ENCODE measurements around the gene NPHS1.

The NPHS1 gene

DNA sequence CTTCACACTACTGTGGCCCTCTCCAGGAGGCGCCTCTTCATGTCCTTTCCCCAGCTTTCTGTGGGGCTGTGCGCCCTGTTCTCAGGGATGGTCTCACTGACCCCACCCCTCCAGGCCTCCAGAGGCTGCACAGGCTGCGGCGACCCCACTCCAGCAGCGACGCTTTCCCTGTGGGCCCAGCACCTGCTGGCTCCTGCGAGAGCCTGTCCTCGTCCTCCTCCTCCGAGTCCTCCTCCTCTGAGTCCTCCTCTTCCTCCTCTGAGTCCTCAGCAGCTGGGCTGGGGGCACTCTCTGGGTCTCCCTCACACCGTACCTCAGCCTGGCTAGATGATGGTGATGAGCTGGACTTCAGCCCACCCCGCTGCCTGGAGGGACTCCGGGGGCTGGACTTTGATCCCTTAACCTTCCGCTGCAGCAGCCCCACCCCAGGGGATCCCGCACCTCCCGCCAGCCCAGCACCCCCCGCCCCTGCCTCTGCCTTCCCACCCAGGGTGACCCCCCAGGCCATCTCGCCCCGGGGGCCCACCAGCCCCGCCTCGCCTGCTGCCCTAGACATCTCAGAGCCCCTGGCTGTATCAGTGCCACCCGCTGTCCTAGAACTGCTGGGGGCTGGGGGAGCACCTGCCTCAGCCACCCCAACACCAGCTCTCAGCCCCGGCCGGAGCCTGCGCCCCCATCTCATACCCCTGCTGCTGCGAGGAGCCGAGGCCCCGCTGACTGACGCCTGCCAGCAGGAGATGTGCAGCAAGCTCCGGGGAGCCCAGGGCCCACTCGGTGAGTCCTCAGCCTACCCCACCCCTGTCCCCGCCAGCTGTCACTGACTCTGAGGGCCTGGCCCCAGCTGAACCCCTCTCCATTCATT lies 65.8 kb downstream of the NPHS1 start:
- FAIRE-seq = no peak

DNA sequence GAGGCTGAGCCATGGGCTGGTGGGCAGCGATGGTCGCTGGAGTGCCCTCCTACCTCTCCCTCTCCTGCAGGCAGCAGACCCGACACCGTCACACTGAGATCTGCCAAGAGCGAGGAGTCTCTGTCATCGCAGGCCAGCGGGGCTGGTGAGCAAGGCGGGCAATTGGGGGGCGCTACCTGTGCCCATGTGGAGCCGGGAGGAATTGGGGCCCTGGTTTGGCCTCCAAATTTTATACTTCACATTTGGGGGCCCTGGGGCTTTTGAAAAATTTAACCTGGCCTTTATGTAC lies 67.0 kb downstream of the NPHS1 start:
- FAIRE-seq = no peak

DNA sequence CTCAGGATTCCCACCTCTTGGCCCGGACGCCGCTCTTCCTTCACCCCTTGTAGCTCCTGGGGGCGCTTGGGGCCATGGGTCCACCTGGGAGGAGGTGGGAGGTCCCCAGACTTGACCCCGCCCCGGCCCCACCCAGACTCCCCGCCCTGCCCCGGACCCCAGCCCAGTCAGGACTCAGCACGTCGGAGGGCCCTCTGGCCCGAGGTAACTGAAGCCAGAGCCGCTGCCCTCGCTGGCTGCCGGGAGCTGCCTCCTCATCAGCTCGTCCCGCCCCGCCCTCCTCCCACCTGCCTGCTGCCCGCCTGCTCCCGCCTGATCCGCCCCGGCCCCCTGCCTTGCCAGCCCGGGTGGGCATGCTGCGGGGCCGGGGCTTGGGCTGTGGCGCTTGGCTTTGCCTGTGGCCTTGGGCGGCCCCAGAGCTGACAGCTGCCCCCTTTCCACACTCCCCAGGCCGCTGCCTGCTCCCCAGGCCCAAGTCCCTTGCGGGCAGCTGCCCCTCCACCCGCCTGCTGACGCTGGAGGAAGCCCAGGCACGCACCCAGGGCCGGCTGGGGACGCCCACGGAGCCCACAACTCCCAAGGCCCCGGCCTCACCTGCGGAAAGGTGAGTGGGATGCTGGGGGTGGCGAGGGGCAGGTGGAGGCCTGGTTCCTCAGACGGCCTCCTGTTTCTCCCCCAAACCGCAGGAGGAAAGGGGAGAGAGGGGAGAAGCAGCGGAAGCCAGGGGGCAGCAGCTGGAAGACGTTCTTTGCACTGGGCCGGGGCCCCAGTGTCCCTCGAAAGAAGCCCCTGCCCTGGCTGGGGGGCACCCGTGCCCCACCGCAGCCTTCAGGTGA lies 67.6 kb downstream of the NPHS1 start:
- no peak for FAIRE-seq

DNA sequence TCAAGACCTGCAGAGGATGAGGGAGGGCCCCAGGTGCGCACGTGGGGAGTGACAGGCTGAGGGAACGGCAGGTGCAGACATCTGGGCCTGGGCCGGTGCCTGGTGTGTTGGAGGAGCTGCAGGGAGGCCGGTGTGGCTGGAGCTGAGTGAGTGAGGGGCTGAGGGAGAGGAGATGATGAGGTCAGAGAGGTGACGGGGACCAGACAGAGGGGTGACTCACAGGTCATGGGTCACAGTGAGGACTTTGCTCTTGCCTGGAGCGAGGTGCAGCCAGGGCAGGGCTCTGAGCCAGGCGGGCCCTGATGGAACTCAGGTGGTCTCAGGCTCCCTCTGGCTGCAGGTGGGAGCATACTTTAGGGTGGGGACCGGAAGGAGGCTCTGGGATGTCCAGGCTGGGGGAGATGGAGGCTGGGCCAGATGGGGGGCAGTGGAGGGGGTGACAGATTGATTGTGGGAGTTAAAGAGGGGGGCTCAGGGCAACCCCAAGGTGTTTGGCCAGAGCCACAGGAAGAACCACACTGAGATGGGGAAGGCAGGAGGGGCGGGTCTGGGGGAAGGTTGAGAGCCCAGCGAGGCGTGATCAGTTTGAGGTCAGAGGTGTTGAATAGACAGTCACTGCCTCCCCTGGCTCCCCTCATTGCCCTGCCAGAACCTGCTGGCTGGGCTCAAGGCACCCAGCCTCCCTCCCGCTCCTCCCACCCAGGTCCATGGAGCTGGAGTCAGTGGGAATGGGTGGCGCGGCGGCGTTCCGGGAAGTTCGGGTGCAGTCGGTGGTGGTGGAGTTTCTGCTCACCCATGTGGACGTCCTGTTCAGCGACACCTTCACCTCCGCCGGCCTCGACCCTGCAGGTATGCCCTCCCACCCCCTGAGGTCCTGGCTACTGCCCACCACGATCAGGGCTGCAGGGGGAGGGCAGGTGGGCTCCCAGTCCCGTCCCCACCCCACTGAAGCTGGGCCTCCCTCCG lies 68.6 kb downstream of the NPHS1 start:
- FAIRE-seq = no peak

DNA sequence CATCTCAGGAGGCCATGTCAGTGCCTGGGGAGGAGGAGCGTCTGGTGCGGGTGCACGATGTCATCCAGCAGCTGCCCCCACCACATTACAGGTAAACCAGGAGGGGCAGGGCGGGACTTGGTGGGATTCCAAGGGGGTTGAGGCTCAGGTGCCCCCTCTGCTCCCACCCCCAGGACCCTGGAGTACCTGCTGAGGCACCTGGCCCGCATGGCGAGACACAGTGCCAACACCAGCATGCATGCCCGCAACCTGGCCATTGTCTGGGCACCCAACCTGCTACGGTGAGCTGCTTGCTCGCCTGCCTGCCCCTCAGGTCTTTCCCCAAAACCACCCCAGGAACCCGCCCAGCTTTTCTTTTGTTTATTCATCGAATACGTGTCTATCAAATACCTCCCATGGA lies 69.7 kb downstream of the NPHS1 start:
- FAIRE-seq = no peak

DNA sequence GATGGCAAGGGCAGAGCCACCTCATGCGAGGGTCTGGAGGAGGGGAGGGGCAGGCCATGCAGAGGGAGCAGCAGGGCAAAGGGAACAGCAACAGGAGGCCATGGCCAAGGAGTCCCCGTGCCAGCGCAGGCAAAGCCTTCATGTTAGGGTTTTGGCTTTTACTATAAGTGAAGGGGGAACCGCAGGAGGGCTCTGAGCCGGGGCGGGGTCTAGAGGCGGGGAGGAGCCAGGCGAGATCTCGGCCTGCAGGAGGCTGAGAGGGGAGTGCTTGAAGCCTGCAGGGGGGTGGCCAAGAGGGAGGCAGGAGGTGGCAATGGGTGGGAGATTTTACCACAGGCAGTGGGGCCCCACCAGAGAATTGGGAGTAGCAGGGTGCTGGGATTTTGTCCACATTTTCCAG lies 70.7 kb downstream of the NPHS1 start:
- no peak for FAIRE-seq

DNA sequence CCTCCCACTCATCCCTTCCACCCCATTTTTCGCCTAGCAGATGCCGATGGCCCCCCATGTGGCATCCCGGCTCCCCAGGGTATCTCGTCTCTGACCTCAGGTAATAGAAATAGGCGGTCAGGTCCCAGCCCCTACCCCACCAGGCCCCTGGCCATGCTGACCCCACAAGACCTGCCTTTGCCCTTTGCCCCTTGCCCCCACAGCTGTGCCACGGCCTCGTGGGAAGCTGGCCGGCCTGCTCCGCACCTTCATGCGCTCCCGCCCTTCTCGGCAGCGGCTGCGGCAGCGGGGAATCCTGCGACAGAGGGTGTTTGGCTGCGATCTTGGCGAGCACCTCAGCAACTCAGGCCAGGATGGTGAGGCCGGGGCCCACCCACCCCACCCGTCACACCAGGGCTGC lies 71.6 kb downstream of the NPHS1 start:
- no peak for FAIRE-seq

DNA sequence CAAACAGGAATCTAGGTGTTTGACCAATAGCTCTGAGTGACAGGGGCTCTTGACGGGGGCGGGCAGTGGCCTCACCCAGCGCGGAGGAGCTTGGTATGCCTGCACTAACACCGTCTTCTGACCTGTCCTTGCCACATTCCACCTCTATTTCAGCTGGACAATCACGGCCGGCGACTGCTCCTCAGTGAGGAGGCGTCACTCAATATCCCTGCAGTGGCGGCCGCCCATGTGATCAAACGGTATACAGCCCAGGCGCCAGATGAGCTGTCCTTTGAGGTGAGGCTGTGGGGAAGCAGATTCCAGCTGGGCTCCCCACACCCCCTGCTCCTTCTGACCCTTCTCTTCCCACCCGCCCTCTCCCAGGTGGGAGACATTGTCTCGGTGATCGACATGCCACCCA lies 72.2 kb downstream of the NPHS1 start:
- FAIRE-seq = no peak

DNA sequence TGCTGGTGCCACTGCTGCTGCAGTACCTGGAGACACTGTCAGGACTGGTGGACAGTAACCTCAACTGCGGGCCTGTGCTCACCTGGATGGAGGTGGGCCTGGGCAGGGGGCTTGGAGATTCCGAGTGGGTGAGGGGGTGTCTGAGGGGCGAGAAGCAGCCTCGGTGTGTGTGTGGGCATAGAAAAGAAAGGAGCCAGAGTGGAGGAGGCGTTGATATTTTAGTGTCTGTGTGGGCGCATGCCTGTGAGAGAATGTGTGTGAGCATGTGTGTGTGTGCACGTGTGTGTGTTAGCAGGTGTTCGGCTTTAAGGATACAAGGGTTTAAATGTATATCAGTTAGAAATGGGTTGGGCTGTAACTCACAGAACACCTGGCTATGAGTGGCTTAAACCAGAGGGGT lies 73.3 kb downstream of the NPHS1 start:
- FAIRE-seq = no peak

DNA sequence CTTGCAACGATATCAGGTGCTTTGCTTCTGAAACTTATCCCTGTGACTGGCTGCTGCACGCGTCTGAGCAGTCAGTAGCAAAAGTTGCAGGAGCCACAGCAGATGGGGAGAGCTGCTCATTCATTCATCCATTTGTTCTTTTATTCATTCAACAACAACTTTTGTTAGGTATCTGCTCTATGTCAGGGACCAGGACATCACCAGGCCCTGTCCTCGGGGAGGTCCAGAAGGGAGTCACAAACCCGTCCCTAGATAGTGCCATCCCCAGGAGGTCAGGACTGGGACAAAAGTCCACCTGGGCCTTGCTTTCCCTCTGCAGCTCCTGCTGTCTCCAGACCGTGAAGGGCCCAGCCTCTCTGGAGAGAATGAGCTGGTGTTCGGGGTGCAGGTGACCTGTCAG lies 74.3 kb downstream of the NPHS1 start:
- FAIRE-seq = no peak

DNA sequence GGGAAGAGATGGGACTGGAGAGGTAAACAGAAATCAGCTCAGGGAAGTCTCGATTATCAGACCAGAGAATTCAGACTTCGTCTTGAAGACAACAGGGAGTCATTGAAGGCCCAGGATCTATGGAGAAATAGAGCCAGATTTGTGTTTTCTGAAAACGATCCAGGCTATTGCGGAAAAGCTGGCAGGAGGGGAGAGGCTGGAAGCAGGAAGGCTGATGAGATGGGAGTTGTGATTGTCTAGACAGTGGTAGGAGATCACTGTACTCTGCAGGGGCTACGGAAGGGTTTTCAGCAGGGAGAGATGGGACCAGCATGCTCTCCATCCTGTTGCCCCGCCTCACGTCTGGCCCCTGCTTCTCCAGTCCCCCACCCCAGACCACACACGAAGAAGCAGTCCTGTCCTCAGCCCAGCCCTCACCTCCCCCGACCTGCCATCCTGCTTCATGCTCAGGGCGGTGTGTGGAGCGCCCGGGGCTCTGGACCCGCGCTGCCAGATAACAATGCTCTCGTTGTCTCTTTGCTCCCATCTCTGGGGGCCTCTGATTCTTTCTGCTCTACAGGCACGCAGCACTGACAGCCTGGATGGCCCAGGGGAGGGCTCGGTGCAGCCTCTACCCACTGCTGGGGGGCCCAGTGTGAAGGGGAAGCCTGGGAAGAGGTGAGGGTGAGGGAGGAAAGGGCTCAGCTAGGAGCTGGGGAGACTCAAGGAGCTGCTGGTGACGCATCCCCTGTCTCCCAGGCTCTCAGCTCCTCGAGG lies 75.0 kb downstream of the NPHS1 start:
- no peak for FAIRE-seq

DNA sequence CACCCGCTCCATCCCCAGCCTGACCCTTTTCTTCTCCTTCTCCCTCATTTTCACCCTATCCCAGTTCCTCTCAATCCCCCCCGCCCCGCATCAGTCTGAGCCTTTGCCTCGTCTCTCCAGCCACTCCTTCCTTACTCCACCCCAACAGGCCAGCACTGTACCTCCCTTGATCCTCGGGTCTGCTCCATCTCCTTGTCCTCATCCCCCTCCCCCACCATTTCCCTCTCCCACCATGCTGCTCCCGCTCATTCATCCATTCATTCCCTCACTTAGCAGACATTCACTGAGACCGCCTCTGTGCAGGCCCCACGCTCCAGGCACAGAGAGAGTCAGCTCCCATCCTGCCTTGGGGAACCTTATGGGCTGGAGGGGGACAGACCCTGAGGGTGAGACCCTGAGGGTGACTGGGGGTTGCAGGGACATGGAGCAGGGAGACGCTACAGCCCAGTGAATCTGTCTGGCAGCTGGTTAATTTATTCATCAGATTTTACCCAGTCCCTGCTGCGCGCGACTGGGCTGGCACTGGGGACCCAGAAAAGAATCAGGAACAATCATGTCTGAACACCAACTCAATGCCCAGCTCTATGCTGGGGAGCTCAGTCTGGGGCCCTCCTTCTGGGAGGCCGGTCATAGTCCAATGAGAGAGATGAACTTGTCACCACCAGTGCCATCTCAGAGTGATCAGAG lies 76.1 kb downstream of the NPHS1 start:
- FAIRE-seq = no peak

Measured in G401.6 (cell line).